HL-60 (cell line): ENCODE measurements around the gene RAB5IF.

Experiments used
- DNase-seq, 2 experiments: peaks; one replicate each; pipeline ENCODE4 v3.0.0-alpha.2; 2010 to 2020; ENCODE audit warnings: low read depth in 1 of 2, low spot score in 1 of 2
- H3K27ac ChIP-seq: fragments of 250-450 bp; sonication (Bioruptor Pico); replicated peaks from 2 replicates; pipeline ENCODE4 v1.5.1; 2020; ENCODE audit warnings: mild to moderate bottlenecking, moderate library complexity
- H3K27me3 ChIP-seq: fragments of 250-450 bp; sonication (Bioruptor Pico); 2 replicates; pipeline ENCODE4 v1.5.1; 2021; ENCODE audit warnings: mild to moderate bottlenecking, moderate library complexity; ENCODE audit not compliant: insufficient read depth, poor library complexity, severe bottlenecking
- H3K4me3 ChIP-seq: replicated peaks from 2 replicates; pipeline ENCODE4 v1.5.1; 2011; ENCODE audit warnings: mild to moderate bottlenecking, control low read depth, low read length; ENCODE audit not compliant: insufficient read depth
- GABPA ChIP-seq: IDR thresholded peaks from 2 replicates; pipeline ENCODE4 v1.6.1; 2012; ENCODE audit warnings: low read depth
- POLR2AphosphoS5 ChIP-seq: IDR thresholded peaks from 2 replicates; pipeline ENCODE4 v1.6.1; 2012; ENCODE audit warnings: low read depth
- SPI1 ChIP-seq: IDR thresholded peaks from 2 replicates; pipeline ENCODE4 v1.6.1; 2012; ENCODE audit warnings: low read depth, mild to moderate bottlenecking, borderline replicate concordance
- TF ChIP-seq, protein P1 (sequence below): IDR thresholded peaks from 2 replicates; pipeline ENCODE4 v1.6.1; 2012; ENCODE audit warnings: low read depth; ENCODE audit not compliant: insufficient replicate concordance
- TF ChIP-seq, protein P2 (sequence below): IDR thresholded peaks from one replicate; pipeline ENCODE4 v1.5.1; 2011; ENCODE audit warnings: low read length, control low read depth, inconsistent platforms; ENCODE audit not compliant: insufficient read depth

The RAB5IF gene

GRCh38 chr20:36574366-36575135 lies 31.0 kb upstream of the RAB5IF start:
- no peak for TF ChIP-seq GABPA
- TF ChIP-seq POLR2AphosphoS5: peak; percentile 66; the same call in 1 of the 2 replicates
- Histone ChIP-seq H3K27me3 (no peaks in the 10 kb centered on the region), H3K27ac (peak overlapping the region; percentile 78), H3K4me3 (peak overlapping the region; percentile 62)
- DNase-seq: peak; percentile 48 to 56

- Histone ChIP-seq H3K27me3 (no peaks in the 10 kb centered on the region), H3K4me3 (no peak overlapping the region), H3K27ac (no peak overlapping the region)
- DNase-seq: no peak
- TF ChIP-seq SPI1: no peak
- TF ChIP-seq GABPA: no peak
- TF ChIP-seq, protein P1, sequence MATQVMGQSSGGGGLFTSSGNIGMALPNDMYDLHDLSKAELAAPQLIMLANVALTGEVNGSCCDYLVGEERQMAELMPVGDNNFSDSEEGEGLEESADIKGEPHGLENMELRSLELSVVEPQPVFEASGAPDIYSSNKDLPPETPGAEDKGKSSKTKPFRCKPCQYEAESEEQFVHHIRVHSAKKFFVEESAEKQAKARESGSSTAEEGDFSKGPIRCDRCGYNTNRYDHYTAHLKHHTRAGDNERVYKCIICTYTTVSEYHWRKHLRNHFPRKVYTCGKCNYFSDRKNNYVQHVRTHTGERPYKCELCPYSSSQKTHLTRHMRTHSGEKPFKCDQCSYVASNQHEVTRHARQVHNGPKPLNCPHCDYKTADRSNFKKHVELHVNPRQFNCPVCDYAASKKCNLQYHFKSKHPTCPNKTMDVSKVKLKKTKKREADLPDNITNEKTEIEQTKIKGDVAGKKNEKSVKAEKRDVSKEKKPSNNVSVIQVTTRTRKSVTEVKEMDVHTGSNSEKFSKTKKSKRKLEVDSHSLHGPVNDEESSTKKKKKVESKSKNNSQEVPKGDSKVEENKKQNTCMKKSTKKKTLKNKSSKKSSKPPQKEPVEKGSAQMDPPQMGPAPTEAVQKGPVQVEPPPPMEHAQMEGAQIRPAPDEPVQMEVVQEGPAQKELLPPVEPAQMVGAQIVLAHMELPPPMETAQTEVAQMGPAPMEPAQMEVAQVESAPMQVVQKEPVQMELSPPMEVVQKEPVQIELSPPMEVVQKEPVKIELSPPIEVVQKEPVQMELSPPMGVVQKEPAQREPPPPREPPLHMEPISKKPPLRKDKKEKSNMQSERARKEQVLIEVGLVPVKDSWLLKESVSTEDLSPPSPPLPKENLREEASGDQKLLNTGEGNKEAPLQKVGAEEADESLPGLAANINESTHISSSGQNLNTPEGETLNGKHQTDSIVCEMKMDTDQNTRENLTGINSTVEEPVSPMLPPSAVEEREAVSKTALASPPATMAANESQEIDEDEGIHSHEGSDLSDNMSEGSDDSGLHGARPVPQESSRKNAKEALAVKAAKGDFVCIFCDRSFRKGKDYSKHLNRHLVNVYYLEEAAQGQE: no peak
- TF ChIP-seq POLR2AphosphoS5: no peak
- TF ChIP-seq, protein P2, sequence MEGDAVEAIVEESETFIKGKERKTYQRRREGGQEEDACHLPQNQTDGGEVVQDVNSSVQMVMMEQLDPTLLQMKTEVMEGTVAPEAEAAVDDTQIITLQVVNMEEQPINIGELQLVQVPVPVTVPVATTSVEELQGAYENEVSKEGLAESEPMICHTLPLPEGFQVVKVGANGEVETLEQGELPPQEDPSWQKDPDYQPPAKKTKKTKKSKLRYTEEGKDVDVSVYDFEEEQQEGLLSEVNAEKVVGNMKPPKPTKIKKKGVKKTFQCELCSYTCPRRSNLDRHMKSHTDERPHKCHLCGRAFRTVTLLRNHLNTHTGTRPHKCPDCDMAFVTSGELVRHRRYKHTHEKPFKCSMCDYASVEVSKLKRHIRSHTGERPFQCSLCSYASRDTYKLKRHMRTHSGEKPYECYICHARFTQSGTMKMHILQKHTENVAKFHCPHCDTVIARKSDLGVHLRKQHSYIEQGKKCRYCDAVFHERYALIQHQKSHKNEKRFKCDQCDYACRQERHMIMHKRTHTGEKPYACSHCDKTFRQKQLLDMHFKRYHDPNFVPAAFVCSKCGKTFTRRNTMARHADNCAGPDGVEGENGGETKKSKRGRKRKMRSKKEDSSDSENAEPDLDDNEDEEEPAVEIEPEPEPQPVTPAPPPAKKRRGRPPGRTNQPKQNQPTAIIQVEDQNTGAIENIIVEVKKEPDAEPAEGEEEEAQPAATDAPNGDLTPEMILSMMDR: no peak
These were observed 29.5 kb upstream of the RAB5IF start for GRCh38 chr20:36576081-36576445.

GRCh38 chr20:36578356-36579041 lies 27.1 kb upstream of the RAB5IF start:
- H3K4me3 ChIP-seq: no peak overlapping the region
- H3K27ac ChIP-seq: no peak overlapping the region
- no peaks in the 10 kb centered on the region for H3K27me3 ChIP-seq
- TF ChIP-seq POLR2AphosphoS5 (no peak), SPI1 (no peak), GABPA (no peak)
- TF ChIP-seq, protein P2: no peak
- TF ChIP-seq, protein P1: no peak
- DNase-seq: no peak

- DNase-seq: no peak
- H3K4me3 ChIP-seq: no peak overlapping the region
- TF ChIP-seq, protein P2: no peak
- TF ChIP-seq, protein P1: no peak
- TF ChIP-seq SPI1 (no peak), POLR2AphosphoS5 (no peak), GABPA (no peak)
- no peak overlapping the region for H3K27ac ChIP-seq
- H3K27me3 ChIP-seq: no peaks in the 10 kb centered on the region
These were observed 25.5 kb upstream of the RAB5IF start for GRCh38 chr20:36579996-36580545.
